SH-SY5Y (cell line): ENCODE measurements around the gene TRIM13.

ENCODE experiments used
- GATA2 ChIP-seq: IDR thresholded peaks from 2 replicates; pipeline ENCODE4 v1.6.1; 2011; ENCODE audit warnings: mild to moderate bottlenecking, low read depth, low read length
- GATA3 ChIP-seq: IDR thresholded peaks from 2 replicates; pipeline ENCODE4 v1.6.1; 2011; ENCODE audit warnings: low read depth, mild to moderate bottlenecking, low read length, moderate library complexity

DNA sequence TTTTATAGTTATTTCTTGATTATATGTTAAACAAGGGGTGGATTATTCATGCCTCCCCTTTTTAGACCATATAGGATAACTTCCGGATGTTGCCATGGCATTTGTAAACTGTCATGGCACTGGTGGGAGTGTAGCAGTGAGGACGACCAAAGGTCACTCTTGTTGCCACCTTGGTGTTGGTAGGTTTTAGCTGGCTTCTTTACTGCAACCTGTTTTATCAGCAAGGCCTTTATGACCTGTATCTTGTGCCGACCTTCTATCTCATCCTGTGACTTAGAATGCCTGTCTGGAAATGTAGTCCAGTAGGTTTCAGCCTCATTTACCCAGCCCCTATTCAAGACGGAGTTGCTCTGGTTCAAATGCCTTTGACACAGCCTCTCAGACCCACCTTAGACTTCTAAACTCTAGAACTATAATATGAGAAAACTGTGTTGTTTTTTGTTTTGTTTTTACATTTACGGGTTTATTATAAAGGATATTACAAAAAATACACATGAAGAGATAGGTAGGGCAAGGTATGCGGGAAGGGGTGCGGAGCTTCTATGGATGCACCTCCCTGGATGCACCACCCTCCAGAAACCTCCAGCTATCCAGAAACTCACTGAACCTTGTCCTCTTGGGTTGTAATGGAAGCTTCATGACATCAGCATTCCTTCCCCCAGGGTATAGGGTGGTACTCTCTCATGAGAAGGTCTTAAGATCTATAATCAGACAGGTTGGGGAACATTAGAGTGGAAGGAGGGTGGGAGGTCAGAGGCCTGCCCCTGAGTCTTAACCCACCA is 44.9 kb upstream of the TRIM13 start:
- no peak for TF ChIP-seq GATA2
- no peak for TF ChIP-seq GATA3
